GM19467 (cell line): ENCODE results near the gene NOS1AP.

Experiments
- ATAC-seq: cut with Tn5 transposase; IDR thresholded peaks from one replicate; pipeline ENCODE4 v1.9.1; 2021; ENCODE audit warnings: mild to moderate bottlenecking, moderate library complexity; ENCODE audit not compliant: unreplicated experiment

NOS1AP gene

DNA sequence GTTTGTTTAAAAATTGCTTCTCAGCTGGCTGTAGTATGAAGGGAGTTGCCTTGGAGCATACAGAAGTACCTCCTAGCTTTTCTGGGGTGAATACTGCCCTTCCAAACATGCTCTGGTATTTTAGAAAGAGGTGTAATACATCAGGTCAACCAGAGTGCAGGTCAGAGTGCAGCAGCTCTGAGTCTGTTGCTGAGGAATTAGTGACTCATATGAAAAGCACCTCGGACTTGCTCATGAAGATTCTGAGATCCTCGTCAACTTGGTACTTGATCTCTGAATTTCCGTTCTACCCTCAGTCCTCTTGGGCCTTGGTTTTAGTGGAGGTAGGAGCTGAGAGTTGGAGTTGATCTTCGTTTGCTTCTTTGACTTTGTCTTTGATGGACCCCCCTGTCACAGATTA is 67.3 kb downstream of the NOS1AP start:
- ATAC-seq: no peak

- no peak for ATAC-seq
Measured at GRCh38 chr1:162137179-162137960, 67.9 kb downstream of the NOS1AP start.

DNA sequence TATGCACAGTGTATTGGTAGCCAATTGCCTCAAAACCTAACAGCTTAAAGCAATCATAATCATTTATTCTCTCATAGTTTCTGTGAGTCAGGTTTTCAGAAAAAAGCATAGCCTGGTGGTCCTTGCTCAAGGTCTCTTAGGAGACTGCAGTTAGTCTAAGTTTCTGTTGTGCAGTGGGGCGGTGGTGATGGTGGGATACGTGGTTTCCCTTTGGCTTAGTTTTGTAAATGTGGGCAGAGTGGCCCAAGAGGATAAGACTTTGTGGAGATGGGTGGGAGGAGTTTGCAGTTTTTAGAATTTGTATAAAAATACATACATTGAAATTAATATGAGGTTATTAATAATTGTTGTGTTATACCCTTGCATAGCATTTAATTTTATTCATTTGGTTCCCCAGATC is 68.6 kb downstream of the NOS1AP start:
- ATAC-seq: no peak

DNA sequence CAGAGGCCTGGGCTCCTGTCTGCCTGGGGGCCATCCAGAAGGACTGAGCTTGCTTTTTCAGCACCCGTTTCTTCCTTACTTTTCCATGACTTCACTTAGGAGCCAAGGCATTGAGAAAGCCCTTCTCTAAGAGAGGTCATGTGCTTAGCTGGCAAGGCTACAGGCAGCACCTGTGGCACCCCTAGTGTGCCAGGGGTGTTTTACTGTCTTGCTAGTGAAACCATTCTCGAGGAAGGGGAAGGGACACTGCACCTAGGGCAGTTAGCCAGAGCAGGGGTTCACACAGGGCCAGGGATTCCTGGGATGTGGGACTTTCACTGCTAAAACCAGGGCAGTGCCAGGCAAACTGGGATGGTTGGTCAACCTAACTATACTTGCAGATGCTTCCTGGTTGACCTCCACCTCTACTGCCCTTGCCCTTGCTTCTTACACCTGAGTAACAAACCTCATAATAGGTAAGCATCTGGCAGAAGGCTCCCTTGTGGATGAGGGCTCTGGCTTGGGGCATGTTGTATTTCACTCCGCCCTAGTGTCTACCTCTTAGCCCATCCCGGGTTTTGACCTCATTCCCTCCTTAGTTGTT is 69.2 kb downstream of the NOS1AP start:
- ATAC-seq: no peak

- ATAC-seq: no peak
Measured at GRCh38 chr1:162139211-162139610, 69.7 kb downstream of the NOS1AP start.

GRCh38 chr1:162141281-162142054 is 72.0 kb downstream of the NOS1AP start:
- no peak for ATAC-seq

- ATAC-seq: no peak
Measured at GRCh38 chr1:162142968-162143367, 73.5 kb downstream of the NOS1AP start.

DNA sequence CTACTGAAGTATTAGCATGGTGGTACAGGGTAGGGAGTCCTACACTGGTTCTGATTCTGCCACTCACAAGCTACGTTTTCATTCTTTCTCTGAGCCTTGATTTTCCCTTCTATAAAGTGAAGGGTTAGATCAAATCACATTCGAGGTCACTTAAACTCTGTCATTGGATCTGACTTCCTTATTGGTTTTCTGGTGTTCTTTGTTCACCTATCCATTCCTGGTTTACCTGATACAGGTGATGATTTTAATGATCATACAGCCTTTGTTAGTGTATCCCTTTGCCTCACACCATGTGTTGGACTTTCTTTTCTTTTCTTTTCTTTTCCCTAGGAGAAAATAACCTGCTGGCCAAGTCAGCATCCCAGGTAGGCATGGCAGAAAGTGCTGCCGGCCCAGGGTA is 74.8 kb downstream of the NOS1AP start:
- no peak for ATAC-seq

GRCh38 chr1:162144853-162145252 is 75.4 kb downstream of the NOS1AP start:
- ATAC-seq: no peak

DNA sequence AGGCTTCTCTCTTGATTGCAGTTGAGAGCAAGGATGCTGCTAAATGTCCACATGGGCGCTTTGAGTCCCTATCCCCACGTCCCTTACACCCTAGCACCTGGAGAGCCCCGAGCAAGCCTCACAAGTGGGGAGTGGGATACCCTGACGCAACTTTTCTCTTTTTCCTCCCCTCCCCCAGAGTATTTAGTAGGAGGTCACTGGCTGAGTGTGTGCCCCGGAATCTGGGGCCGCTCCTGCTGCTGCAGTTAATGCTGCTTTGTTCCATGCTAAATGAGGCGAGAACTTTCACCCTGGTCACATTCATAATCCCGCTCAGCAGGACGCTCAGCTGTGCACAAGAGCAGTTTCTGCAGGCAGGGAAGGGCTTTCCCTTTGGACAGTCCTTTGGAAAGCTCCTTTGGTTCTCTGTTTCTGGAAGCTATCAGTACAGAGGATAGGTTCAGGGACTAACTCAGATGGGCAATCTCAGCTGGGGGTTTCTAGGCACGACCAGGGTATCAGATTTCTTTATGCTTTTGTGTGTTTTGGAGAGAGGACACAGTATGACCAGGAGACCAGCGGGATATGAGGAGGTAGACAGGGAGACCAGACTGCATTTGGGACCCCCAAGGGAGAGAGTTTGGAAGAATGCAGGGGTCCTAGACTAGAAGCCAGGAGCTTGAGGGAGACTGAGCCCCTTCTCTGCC is 75.9 kb downstream of the NOS1AP start:
- ATAC-seq: no peak

DNA sequence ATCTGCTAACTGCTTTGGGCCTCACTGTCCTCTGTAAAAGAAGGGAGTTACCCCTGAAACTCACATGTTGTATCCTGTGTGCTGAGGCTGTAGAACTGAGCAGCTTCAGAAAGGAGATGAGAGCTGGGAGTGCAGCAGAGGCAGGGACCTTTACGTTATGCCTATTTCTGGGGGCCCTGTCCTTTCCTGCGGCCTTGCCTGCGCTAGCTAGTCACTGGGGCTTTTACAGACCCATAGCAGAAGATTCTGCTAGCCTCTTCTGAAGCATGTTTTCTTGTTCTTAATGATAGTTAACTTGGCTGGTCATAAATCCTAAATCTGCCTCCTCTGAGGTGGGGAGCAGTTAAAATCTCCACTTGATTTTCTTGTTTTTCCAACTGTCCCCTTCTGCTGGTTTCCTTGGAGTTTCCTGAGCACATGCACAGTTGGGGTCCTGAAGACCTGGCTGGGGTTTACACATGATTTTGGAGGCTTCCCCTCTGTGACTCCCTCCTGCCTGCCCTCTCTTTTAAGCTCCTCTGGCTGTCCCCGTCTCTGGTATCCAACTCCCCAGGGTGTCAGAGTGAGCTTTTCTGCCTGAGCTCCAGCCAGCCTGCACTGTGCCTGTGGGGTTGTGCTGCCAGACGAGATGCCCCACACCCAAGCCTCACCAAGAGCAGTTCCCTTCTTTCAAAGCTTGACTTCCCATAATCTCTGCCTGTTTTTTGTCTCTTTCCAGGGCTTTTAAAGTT is 76.6 kb downstream of the NOS1AP start:
- ATAC-seq: no peak

DNA sequence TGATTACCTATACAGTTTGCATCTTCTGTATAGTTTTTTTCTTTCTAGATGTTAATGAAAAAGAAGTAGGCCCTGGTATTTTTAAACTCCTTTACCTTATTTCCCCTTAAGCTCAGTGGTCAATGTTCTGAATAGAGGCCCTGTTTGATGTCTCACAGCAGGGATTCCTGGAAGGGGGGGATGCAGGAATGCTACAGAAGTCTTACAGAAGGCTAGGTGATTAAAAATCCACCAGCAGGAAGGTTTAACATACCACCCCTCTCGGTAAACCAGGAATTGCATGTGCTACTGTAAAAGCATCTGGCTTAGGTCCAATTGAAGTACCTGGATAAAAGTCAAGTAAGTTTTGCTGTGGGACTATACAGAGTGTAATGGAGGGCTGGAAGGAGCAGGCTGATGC is 78.3 kb downstream of the NOS1AP start:
- no peak for ATAC-seq

DNA sequence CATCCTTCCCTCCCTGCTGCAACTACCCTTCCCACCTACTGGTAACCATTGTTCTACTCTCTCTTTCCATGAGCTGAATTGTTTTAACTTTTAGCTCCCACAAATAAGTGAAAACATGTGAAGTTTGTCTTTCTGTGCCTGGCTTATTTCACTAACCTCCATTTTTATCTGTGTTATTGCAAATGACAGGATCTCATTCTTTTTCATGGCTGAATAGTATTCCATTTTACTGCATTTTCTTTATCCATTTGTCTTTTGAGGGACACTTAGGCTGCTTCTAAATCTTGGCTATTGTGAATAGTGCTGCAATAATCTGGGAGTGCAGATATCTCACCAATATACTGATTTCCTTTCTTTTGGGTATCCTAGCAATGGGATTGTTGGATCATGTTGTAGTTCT is 80.6 kb downstream of the NOS1AP start:
- no peak for ATAC-seq

DNA sequence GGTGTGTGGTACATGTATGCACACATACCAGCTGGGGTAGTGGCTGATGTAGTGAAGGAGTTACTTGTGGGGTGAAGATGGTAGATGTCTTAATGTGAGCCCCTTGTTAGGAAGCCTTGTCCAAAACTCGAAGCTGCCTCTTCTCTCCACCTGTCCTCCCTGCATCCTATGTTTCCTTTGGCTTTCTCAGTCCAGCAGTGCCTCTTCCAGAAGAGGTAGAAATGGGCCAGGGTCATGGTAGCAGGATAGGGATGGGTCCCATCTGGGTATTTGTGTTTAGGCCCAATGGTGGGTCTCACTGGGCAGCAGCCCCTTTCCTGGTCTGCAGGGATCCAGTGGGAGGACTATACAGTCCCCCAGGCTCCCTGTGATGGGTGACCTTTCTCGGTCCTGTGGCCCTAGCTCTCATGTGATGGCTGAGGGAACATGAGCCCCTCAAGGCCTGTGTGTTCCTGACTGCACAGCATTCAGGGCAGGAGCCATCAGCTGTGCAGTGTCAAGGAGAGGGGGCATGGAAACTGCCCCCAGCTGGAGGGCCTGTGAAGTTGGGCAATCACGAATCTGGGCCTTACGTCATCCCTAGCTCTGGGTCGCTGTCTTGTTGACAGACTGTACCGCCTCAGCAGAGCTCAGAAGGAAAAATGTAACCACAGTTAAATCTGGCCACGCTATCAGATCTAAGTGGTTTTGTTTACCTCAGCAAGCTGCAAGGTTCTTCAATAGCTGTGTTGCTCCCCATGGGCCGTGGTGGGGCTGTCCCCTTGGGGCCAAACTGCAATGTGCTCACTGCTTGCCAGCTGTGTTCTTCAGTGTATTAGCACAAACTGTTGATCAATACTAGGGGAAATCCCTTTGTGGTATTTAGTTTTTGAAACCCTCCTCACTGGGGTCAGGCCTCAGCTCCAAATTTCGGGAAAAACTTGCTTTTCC is 82.7 kb downstream of the NOS1AP start:
- no peak for ATAC-seq

DNA sequence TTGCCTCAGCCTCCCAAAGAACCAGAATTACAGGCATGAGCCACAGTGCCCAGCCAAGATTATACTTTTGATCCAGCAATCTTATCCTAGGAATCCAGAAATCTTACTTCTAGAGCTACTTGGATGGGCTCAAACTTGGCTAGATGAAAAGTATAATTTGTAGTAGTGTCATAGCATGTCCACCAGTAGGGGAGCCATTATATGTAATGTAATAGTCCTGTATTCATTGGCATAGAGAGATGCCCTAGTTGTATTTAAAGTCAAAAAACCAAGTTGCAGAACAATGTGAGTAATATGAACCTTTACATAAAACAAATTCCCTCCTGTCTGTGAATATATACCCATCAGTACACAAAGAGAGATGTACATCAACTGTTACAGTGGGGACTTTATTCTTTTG is 83.9 kb downstream of the NOS1AP start:
- no peak for ATAC-seq

DNA sequence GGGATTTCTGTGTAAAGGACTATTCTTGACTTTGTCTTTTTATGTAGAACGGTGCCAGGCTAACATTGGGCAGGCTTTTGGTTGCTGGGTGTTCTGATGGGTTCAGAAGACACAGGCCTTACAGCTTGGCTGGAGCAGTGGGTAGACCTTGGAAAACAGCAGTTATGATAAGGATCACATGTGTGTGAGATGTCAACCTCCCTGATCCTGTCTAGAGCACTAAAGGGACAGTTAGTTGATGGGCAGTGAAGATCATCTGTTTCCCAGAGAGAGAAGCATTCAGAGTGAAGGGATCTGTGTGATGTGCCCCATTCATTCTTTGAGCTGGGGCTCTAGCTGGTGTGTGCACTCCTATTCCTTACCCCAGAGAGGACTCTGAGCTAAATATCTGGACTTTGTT is 88.0 kb downstream of the NOS1AP start:
- ATAC-seq: no peak

DNA sequence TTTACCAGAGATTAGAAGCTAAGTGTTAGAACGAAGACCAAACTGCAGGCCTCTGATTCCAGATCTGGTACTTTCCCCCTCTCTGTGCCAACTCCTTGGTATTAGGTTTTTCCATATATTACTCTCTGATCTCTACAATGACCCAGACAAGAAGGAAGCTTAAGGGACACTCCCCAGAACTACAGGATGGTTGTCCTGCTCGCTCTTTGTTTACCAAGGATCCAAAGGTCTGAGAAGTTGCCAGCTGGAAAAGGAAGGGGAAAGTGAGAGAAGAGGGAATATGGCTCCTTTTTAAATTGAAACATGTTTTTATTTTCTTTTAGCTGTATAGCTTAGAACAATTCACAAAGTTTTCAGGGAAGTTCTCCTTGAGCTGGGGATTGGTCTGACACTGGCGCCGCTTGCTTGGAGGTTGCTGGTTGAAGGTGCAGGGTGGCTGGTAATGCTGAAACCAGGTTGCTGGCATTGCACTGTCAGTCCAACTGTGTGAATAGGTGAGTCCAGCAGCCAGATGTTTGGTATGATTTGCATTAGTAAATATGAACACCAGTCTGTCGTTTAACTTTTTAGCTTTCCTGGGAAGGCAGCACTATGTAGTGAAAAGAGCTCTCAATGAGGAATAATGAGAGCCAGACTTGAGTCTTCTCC is 89.3 kb downstream of the NOS1AP start:
- no peak for ATAC-seq

GRCh38 chr1:162159515-162159914 is 90.0 kb downstream of the NOS1AP start:
- no peak for ATAC-seq

- no peak for ATAC-seq
Measured at GRCh38 chr1:162161916-162162550, 92.5 kb downstream of the NOS1AP start.
